DMS 273 (cell line): ENCODE measurements around the gene IKBKE.
"Not testable (repeated sequence)": the region's sequence is repeated elsewhere in the genome, so short reads cannot be mapped to it uniquely, and the experiment has no call there.

ENCODE experiments used
- DNase-seq: peaks from one replicate; lab custom pipeline; 2025; ENCODE audit not compliant: unreplicated experiment; lab: John Stamatoyannopoulos, UW

Gene IKBKE

DNA sequence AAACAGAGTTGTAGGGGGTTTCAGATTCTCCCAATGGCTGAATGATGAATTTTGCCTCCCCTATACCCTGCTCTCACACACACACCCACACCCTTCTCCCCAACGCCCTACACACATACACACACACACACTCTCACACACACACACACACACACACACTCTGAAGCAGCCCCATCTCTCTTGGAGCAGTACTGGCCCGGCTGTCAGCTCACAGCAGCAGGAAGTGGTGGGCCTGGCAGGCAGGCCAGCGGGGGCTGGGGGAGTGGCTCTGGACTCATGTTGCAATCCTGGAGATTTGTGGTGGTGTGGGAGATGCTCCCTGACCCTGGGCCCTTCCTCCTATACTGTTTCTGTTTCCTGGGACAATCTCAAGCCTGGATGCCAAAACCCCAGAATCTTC, 2.2 kb downstream of the IKBKE start:
- DNase-seq, result no peak

DNA sequence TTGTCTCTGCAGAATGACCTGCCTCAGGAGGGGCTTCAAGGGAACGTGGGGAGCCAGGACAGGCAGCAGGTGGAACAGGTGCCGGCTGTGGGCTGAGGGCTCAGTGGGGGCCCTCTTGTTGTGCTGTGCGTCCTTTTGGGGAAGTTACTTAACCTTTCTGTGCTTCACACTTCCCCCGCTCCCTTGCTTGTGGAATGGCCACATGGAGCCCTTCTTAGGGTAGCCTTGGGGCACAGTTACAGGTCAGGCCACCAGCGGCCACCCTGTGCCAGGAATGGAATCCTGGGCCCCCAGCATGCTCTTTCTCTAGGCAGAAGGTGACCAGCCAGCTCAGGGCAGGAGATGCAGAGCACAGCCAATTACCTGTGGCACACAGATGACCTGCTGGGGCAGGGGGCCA, 2.6 kb downstream of the IKBKE start:
- DNase-seq, result no peak

GRCh38 chr1:206476058-206476457, 5.8 kb downstream of the IKBKE start:
- DNase-seq, result no peak

GRCh38 chr1:206476591-206476990, 6.3 kb downstream of the IKBKE start:
- DNase-seq, result no peak

GRCh38 chr1:206477110-206477509, 6.8 kb downstream of the IKBKE start:
- no peak for DNase-seq

GRCh38 chr1:206477581-206478380, 7.5 kb downstream of the IKBKE start:
- DNase-seq, result no peak

DNA sequence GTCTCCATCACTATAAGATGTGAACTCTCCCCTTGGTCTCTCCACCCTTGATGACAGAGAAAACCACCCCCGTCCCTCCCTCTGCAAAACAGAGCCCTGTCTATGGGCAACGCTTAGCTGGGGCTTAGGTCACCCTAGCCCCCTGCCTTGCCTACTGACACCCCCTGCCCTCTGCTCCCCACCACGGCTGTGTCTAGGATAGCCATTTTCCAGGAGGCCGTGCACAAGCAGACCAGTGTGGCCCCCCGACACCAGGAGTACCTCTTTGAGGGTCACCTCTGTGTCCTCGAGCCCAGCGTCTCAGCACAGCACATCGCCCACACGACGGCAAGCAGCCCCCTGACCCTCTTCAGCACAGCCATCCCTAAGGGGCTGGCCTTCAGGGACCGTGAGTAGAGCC, 8.5 kb downstream of the IKBKE start:
- no peak for DNase-seq

GRCh38 chr1:206479183-206480125, 9.2 kb downstream of the IKBKE start:
- peak; percentile 89 for DNase-seq

- DNase-seq, result no peak
Measured at GRCh38 chr1:206480211-206480610, 9.9 kb downstream of the IKBKE start.

- no peak for DNase-seq
Measured at GRCh38 chr1:206482611-206483010, 12.3 kb downstream of the IKBKE start.

DNA sequence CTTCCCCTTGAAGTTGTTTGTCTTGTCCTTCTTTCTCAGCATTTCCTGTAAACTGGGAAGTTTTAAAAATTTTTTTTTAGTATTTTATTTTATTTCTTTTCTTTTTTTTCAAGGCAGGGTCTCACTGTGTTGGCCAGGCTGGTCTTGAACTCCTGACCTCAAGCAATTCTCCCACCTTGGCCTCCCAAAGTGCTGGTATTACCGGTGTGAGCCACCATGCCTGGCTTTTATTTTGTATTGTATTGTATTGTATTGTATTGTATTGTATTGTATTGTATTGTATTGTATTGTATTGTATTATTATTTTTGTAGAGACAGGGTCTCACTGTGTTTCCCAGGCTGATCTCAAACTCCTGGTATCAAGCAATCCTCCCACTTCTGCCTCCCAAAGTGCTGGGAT, 13.6 kb downstream of the IKBKE start:
- not testable (repeated sequence) for DNase-seq

GRCh38 chr1:206484901-206485300, 14.6 kb downstream of the IKBKE start:
- no peak for DNase-seq

DNA sequence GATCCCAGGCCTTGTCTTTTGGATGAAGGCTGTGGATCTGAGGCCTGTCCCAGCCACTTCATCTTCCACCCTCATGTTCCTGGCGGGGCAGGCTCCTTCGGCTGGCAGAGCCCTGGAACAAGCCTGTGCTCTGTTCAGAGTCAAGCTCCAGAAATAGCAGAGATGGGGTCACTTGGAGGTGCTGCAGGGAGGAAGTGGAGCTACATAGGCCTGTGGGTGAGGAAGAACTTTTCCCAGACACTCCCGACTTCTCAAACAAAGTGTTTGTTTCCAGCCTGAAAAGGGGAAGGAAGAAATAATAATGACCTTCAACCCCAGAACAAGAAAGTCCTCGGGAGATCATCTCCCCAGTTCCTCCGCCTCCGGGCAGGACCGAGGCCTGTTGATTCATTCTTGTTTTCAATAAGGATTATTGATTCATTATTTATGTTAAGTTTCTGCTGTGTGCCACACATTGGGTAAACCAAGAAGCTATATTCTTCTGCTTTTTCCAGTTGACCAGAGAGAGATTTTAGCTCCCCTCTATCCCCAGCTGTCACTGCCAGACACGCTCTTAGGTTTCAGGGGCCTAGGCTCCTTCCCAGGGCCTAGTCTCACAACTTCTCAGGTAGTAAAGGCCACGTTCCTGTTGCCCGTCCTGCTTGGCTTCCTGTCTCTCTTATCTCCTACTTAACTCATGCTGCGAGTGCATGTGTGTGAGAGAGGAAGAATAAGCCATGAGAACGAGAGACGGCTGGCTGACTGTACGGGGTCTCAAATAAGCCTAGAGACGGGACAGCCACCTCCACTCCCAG, 16.9 kb downstream of the IKBKE start:
- DNase-seq, result no peak

DNA sequence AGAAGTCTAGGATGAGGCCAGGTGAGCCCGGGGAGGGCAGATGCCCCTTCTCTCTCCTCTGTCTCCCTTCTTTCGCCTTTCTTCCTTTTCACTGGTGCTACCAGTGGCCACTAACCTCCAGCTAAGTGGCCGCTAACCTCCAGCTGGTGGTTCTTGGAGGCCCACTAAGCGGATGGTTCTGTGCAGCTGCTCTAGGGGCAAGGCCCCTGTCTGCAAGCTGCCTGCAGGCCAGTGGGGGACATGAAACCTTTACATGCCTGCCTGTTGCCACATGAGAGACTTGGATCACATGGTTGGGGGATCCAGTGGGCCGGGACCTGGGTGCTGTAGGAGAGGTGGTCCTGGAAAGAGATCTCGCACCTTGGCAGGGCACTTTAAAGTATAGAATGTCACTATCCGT, 17.7 kb downstream of the IKBKE start:
- no peak for DNase-seq

DNA sequence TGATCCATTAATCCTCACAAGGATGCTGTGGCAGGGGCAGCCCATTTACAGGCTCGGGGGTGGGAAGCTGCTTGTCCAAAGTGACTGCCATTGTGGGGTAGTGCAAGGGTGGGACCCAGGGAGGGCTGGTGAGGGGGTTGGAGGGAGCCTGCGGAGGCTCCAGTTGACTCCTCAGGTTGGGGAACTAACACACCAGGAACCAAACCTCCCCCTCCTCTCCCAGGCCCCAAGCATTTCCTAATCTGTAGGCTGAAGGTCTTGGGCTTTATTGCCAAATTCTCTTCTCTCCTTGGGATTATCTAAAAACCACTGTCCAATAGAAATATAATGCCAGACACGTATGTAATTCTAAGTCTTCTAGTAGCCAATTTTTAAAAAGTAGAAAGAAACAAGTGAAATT, 18.2 kb downstream of the IKBKE start:
- no peak for DNase-seq

DNA sequence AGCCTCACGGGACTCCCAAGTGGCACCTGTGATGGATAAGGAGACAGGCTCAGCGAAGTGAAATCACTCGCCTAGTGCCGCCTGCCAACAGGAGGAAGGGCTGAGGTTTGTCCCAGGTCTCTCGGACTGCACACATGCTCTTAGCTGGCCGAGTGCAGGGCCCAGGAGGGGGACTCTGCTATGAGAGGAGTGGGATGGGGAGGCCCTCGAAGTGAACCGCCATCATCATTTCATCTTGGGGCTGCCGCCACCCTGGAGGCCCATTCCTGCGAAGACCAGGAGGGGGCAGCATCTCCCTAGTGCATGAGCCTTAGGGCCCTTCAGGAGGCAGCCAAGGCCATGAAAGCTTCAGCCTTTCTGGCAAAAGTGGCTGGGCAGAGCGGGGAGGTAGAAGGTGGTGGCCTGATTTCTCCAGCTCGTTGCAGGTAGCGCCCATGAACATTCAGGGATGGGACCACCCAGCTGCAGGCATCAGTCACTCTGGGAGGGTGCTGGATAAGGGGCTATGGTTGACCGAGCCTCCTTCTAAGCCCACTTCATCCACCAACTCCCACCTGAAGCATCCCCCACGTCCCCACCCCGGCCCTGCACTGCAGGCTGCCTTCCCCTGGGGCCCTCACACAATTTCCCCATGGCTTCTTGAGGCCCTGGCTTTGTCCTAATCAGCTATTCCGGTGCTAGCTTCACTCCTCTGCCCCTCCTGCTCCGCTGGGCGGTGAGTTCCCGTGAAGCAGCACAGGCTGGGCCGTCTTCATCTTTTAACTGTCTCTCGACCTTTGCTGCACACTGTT, 19.9 kb downstream of the IKBKE start:
- DNase-seq, result peak; percentile 91

DNA sequence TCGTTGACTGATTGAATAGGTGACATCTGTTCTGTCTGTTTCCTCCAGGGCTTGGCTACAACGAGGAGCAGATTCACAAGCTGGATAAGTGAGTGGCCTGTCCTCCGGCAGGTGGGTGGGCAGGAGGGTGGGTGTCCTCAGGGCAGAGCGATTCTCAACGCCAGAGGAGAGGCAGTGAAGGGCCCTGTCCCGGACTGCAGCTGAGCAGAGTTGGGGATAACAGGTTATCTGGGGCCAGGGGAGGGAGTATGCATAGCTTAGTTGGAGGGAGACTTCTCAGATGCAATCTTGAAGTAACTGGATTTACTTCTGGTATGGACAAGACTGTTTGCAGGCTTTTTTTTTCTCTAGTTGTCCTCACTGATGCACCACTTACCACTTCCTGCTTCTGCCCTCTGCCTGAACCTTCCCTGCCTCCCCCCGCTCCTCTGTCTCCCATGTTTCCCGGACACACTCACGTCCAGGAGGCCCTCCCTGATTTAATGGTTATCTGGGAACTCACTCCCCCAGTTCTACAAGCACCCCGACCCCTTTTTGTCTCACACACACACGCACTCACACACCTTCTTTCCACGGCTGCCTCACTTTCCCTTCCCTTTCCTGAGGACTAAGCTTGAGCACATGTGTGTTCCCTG, 20.6 kb downstream of the IKBKE start:
- DNase-seq, result no peak

DNA sequence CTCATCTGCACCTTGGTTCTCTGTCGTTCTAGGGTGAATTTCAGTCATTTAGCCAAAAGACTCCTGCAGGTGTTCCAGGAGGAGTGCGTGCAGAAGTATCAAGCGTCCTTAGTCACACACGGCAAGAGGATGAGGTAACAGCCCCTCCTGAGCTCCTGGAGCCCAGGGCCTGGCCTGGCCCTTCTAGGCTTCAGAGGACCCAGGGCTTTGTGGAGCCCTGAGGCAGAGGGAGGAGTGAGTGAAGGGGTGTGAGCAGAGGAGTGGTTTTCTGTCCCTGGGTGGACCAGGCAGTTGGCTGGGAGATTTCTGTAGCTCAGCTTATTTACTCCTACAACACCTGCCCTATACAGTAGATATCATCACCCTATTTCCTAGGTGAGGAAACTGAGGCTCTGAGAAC, 21.3 kb downstream of the IKBKE start:
- no peak for DNase-seq

DNA sequence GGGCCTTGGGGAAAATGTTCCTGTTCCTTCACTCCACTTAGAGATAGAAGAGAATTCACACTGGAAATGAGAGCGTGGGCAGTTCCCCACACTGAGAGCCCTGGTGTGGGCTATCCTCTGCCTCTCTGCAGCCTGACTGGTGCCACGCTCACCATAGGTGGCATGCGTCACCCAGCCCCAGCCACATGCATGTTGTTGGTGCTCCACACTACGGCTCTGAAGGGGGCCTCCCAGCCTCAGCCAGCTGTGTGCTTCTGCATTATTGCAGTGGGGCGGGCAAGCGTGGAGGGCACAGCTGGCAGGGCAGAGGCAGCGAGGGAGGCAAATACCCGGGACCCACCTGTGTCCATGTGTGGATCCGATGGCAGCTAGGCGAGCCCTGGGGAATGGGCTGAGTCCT, 22.3 kb downstream of the IKBKE start:
- DNase-seq, result no peak

DNA sequence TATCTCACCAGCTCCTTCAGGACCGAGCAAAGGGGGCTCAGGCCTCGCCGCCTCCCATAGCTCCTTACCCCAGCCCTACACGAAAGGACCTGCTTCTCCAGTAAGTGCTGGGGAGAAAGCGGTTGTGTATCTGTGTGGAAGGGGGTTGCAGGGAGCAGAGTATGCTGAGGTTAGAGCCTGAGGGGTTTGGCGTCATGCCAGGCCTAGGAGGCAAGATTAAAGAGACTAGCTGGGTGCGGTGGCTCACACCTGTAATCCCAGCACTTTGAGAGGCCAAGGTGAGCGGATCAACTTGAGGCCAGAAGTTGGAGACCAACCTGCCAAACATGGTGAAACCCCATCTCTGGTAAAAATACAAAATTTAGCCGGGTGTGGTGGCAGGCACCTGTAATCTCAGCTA, 23.0 kb downstream of the IKBKE start:
- DNase-seq, result no peak
